GM12878 (cell line): Measurements from ENCODE around the gene MCC. TPM values are rescaled to one million over a fixed set of nuclear protein-coding genes. Genes with fewer than 3 reads are reported as not detected.

Experiments
- ATAC-seq: fragments of 200-7000 bp; cut with Tn5 transposase; 3 replicates; pipeline ENCODE4 v1.9.1; 2020; ENCODE audit warnings: mild to moderate bottlenecking, moderate library complexity
- BruUV-seq: library from RNA; stranded (reverse); fragments of 400-500 nt; replicated peaks from 2 replicates; lab custom pipeline; 2021; lab: Mats Ljungman, UMichigan
- CTCF ChIA-PET: fragments of 300-600 bp; sonication (Branson Sonifier 250); formaldehyde crosslinking; extraction: SDS; loops from one replicate; lab custom pipeline; 2021; ENCODE audit warnings: inconsistent platforms; lab: Yijun Ruan, JAX
- POLR2A ChIA-PET: fragments of 350-600 bp; formaldehyde crosslinking; extraction: SDS; loops from one replicate; lab custom pipeline; 2021; ENCODE audit warnings: inconsistent platforms; lab: Charles Lee
- RAD21 ChIA-PET: fragments of 300-600 bp; sonication (Branson Sonifier 250); formaldehyde crosslinking; loops from one replicate; lab custom pipeline; 2023; ENCODE audit warnings: antibody characterized with exemption; ENCODE audit not compliant: unreplicated experiment; lab: Charles Lee
- SMC1A ChIA-PET: fragments of 300-600 bp; sonication (Branson Sonifier 250); formaldehyde crosslinking; loops from one replicate; lab custom pipeline; 2023; ENCODE audit not compliant: unreplicated experiment, uncharacterized antibody; lab: Charles Lee
- DNase-seq: peaks from one replicate; pipeline ENCODE4 v3.0.0-alpha.2; 2011; ENCODE audit warnings: low read depth, low spot score
- FAIRE-seq: peaks from 3 replicates; lab custom pipeline; 2011; peaks lifted over from hg19 to GRCh38; lab: Jason Lieb, UNC
- H2AFZ ChIP-seq: 2 replicates; pipeline ENCODE4 v1.6.0; 2011; ENCODE audit warnings: low read depth, low read length, control low read depth; ENCODE audit not compliant: control insufficient read depth
- H3K27ac ChIP-seq: 2 replicates; pipeline ENCODE4 v1.5.1; 2011; ENCODE audit warnings: control low read depth; ENCODE audit not compliant: control insufficient read depth, insufficient read depth
- H3K27me3 ChIP-seq, 2 experiments: replicated peaks in 1 of 2; 2 replicates each; pipeline versions ENCODE4 v1.6.0 to v1.6.1; 2011; ENCODE audit warnings: low read length in 1 of 2; ENCODE audit not compliant: control insufficient read depth in 2 of 2, insufficient read depth in 2 of 2
- H3K36me3 ChIP-seq, 2 experiments: 2 replicates each; pipeline ENCODE4 v1.5.1; 2011; ENCODE audit warnings: low read length in 1 of 2; ENCODE audit not compliant: control insufficient read depth in 2 of 2, insufficient read depth in 2 of 2
- H3K4me1 ChIP-seq: 2 replicates; pipeline ENCODE4 v1.6.1; 2011; ENCODE audit warnings: mild to moderate bottlenecking, low read length, moderate library complexity, mixed read lengths; ENCODE audit not compliant: control insufficient read depth, insufficient read depth
- H3K4me2 ChIP-seq: 2 replicates; pipeline ENCODE4 v1.6.0; 2011; ENCODE audit warnings: control low read depth; ENCODE audit not compliant: control insufficient read depth, insufficient read depth
- H3K4me3 ChIP-seq: fragments of 200-600 bp; sonication (generic); 2 replicates; pipeline ENCODE4 v1.5.1; 2016
- H3K79me2 ChIP-seq: 2 replicates; pipeline ENCODE4 v1.6.0; 2011; ENCODE audit warnings: low read length; ENCODE audit not compliant: control insufficient read depth, insufficient read depth
- H3K9ac ChIP-seq: 2 replicates; pipeline ENCODE4 v1.8.0; 2011; ENCODE audit warnings: low read length, control low read depth, mixed read lengths; ENCODE audit not compliant: control insufficient read depth, insufficient read depth
- H3K9me3 ChIP-seq: replicated peaks from 3 replicates; pipeline ENCODE4 v1.5.1; 2011; ENCODE audit warnings: mild to moderate bottlenecking, low read length; ENCODE audit not compliant: control insufficient read depth, insufficient read depth
- H4K20me1 ChIP-seq: 2 replicates; pipeline ENCODE4 v1.6.0; 2011; ENCODE audit not compliant: control insufficient read depth, insufficient read depth
- CEBPB ChIP-seq, 2 experiments: fragments of 150-350 bp in 1 of 2; IDR thresholded peaks; 2 replicates each; pipeline ENCODE4 v1.6.1; 2012 to 2014; ENCODE audit warnings: low read depth in 2 of 2, low read length in 2 of 2, borderline replicate concordance in 1 of 2, inconsistent platforms in 1 of 2
- PML ChIP-seq: IDR thresholded peaks from 2 replicates; pipeline ENCODE4 v1.6.1; 2012; ENCODE audit warnings: low read length, inconsistent platforms
- SMARCA5 ChIP-seq: fragments of 450-650 bp; IDR thresholded peaks from 2 replicates; pipeline ENCODE4 v1.6.1; 2017; ENCODE audit warnings: mild to moderate bottlenecking
- WGBS: methylation state at CpG from one replicate; pipeline ENCODE4 v1.1.6; 2016; ENCODE audit warnings: low lambda C conversion rate; ENCODE audit not compliant: insufficient replicate concordance, insufficient coverage; ENCODE audit errors: missing lambda C conversion rate; 5-methylcytosine and 5-hydroxymethylcytosine counted together
- in situ Hi-C: fragments of 300-500 bp; cut with MboI; formaldehyde crosslinking; loops from 9 replicates; pipeline ENCODE4 v1.14.3; 2018; ENCODE audit warnings: mixed read lengths
- intact Hi-C: fragments of 100-400 bp; cut with micrococcal nuclease; formaldehyde crosslinking; loops from one replicate; pipeline ENCODE4 v1.14.2; 2022; ENCODE audit not compliant: unreplicated experiment
- polyA plus RNA-seq, 11 experiments: library from polyadenylated mRNA; depleted of rRNA in 4 of 11; unstranded in 6 of 11; stranded (reverse) in 5 of 11; fragments of >200 nt; fragmentation: Nextera tagmentation in 4 of 11; fragmentation: Illumina TruSeq in 1 of 11; extraction: Ambion mirVana in 4 of 11; extraction: Trizol in 1 of 11; gene quantifications; 1 replicate in 1 of 11; 2 replicates in 10 of 11; pipeline versions ENCODE4 v1.2.1 to v1.2.3, GENCODE V29; 2011 to 2016; ENCODE audit warnings: inconsistent platforms in 2 of 11, missing spikeins in 2 of 11, low read depth in 1 of 11
- total RNA-seq, 4 experiments: library from RNA; depleted of rRNA in 3 of 4; stranded (reverse); fragments of >200 nt in 3 of 4; fragmentation: Illumina TruSeq in 1 of 4; extraction: Trizol in 1 of 4; gene quantifications; 2 replicates each; pipeline versions ENCODE4 v1.2.1 to v1.2.3, GENCODE V29; 2013 to 2021
- TF ChIP-seq, protein P1 (sequence below): fragments of 450-650 bp; formaldehyde crosslinking; IDR thresholded peaks from 2 replicates; pipeline ENCODE4 v1.4.0; 2020; ENCODE audit warnings: mild to moderate bottlenecking, moderate library complexity

Gene MCC
- total and polyA plus RNA-seq, 10 of the 15 experiments (the other 5 are each of a cell fraction or from before 2014, with no cell fraction given): 0.03 to 0.86 (median 0.16) TPM

DNA sequence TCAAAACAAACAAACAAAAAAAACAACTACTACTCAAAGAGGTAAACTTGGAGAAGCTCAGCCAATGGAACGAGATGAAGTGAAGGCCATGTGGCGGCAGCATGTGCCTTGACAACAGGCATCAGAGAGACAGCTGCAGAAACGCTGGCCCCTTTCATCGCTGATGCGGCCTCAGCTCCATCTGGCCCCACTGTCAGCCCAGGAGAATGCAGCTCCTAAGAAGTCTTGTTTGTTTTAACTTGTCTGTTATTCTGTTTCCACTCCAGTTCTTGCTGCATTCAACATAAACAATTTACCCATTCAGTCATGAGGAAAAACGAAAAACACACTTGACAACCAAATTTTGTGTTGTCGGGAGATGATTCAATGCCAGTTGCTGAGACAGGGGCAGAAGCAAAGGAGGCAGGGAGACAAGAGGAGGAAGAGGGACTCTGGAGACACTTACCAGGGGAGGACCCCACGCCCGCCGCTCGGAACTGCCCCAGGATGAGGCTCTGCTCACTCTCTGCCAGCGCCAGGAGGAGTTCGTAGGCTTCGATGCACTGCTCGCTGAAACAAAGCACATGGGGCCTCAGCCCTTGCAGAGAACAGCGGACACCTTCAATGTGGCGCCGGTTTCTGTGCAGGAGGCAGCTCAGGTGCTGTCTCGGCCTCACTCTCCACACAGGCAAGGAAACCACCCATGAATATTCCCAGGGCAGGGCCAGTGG lies 420.5 kb downstream of the MCC start:
- no peak for ATAC-seq
- CTCF ChIA-PET: no interaction called here

More for the DNA sequence above, 420.5 kb downstream of the MCC start:
- TF ChIP-seq SMARCA5: no peak
- TF ChIP-seq, protein P1, sequence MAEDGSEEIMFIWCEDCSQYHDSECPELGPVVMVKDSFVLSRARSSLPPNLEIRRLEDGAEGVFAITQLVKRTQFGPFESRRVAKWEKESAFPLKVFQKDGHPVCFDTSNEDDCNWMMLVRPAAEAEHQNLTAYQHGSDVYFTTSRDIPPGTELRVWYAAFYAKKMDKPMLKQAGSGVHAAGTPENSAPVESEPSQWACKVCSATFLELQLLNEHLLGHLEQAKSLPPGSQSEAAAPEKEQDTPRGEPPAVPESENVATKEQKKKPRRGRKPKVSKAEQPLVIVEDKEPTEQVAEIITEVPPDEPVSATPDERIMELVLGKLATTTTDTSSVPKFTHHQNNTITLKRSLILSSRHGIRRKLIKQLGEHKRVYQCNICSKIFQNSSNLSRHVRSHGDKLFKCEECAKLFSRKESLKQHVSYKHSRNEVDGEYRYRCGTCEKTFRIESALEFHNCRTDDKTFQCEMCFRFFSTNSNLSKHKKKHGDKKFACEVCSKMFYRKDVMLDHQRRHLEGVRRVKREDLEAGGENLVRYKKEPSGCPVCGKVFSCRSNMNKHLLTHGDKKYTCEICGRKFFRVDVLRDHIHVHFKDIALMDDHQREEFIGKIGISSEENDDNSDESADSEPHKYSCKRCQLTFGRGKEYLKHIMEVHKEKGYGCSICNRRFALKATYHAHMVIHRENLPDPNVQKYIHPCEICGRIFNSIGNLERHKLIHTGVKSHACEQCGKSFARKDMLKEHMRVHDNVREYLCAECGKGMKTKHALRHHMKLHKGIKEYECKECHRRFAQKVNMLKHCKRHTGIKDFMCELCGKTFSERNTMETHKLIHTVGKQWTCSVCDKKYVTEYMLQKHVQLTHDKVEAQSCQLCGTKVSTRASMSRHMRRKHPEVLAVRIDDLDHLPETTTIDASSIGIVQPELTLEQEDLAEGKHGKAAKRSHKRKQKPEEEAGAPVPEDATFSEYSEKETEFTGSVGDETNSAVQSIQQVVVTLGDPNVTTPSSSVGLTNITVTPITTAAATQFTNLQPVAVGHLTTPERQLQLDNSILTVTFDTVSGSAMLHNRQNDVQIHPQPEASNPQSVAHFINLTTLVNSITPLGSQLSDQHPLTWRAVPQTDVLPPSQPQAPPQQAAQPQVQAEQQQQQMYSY: no peak
- no peak for TF ChIP-seq CEBPB (IDR thresholded peaks at IDR 0.05; ENCODE audit: borderline replicate concordance in 1 of 2, low read depth in 2 of 2, low read length in 2 of 2)
- TF ChIP-seq PML: no peak
- H3K27me3 ChIP-seq: no peaks in the 10 kb centered on the region
- BruUV-seq: no TSS peak
- RAD21 ChIA-PET: no interaction called here
- H3K4me1 ChIP-seq: peaks cover 2% of the 10 kb centered on the region; the same call in 1 of the 2 replicates
- POLR2A ChIA-PET: no interaction called here
- WGBS: 69% methylated on average over 19 of the region's 19 CpGs
- no peak overlapping the region for H3K4me3 ChIP-seq
- 0 out of 2 replicates have a peak, but pooled peaks cover 3% of the 10 kb centered on the region for H4K20me1 ChIP-seq
- H3K79me2 ChIP-seq: no peaks in the 10 kb centered on the region
- SMC1A ChIA-PET: no interaction called here
- H2AFZ ChIP-seq: no peak overlapping the region
- DNase-seq (no peak), FAIRE-seq (no peak)
- no peak overlapping the region for H3K27ac ChIP-seq
- H3K9ac ChIP-seq: no peak overlapping the region
- no peak overlapping the region for H3K4me2 ChIP-seq
- intact Hi-C loops: no loop called here
- no peaks in the 10 kb centered on the region for H3K9me3 ChIP-seq
- no peaks in the 10 kb centered on the region for H3K36me3 ChIP-seq
- in situ Hi-C loops: no loop called here
